ENCODE data around the gene GRB10.
"Not testable (repeated sequence)": the region's sequence is repeated elsewhere in the genome, so short reads cannot be mapped to it uniquely, and the experiment has no call there.

Gene GRB10

DNA sequence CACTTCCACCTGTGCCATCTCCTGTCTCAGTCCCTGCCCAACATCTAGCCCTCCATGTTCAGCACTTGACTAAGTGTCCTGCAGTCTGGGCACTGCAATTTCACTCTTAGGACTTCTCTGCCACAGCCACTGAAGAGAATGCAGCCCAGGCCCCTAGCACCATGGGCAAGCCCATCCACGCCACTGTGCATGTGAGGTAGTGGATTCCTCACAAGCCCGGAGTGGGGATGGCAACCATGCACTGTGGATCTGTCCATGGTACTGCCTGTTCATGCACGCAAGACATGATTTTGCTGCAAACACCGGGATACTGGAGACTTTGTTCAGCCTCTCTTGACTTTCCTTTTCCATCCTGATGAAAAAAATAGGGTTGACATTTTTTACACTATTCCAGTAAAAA lies 229.8 kb downstream of the GRB10 start:
- no peak for DNase-seq
- H3K4me3 ChIP-seq (ENCODE audit: low read depth, low read length): no peak overlapping the region
- no peak overlapping the region for H3K27ac ChIP-seq
- no peaks in the 10 kb centered on the region for H3K9me3 ChIP-seq (ENCODE audit: severe bottlenecking)
- TF ChIP-seq, protein P1, sequence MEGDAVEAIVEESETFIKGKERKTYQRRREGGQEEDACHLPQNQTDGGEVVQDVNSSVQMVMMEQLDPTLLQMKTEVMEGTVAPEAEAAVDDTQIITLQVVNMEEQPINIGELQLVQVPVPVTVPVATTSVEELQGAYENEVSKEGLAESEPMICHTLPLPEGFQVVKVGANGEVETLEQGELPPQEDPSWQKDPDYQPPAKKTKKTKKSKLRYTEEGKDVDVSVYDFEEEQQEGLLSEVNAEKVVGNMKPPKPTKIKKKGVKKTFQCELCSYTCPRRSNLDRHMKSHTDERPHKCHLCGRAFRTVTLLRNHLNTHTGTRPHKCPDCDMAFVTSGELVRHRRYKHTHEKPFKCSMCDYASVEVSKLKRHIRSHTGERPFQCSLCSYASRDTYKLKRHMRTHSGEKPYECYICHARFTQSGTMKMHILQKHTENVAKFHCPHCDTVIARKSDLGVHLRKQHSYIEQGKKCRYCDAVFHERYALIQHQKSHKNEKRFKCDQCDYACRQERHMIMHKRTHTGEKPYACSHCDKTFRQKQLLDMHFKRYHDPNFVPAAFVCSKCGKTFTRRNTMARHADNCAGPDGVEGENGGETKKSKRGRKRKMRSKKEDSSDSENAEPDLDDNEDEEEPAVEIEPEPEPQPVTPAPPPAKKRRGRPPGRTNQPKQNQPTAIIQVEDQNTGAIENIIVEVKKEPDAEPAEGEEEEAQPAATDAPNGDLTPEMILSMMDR (IDR thresholded peaks at IDR 0.05; ENCODE audit: low read depth, low read length): no peak
- no peaks in the 10 kb centered on the region for H3K36me3 ChIP-seq
- H3K27me3 ChIP-seq (ENCODE audit: insufficient read depth, low read depth, severe bottlenecking): no peaks in the 10 kb centered on the region

DNA sequence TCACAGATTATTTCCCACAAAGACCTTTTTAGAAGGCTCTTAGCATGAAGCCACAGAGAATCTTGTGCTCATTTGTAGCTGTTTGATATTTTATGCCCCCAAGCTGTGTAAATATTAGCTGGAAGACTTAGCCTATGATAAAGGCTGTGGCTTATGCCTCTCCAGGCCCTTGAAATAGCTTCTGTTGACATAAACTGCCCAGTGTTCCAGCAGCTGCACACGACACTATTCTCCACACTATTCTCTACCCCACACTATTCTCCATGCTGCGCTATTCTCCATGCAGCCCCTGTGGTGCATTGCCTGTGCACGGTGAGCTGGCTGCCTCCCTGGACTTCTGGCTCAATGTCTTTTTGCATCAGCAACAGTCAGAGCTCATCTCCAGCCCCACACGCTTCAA lies 230.6 kb downstream of the GRB10 start:
- DNase-seq: no peak

DNA sequence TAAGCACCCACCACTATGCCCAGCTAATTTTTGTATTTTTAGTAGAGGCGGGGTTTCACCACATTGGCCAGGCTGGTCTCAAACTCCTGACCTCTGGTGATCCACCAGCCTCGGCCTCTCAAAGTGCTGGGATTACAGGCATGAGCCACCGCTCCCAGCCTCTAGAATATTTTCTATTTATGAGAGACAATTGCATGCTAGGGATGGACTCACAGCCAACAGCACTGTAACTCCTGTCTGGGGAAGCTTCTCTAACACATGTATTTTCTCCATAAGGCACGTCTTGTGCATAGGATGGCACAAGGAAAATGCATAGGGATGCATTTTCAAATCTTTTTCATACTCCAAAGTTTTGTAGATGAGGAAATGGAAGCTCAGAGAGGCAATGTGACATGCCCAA lies 237.1 kb downstream of the GRB10 start:
- not testable (repeated sequence) for H3K27me3 ChIP-seq (ENCODE audit: insufficient read depth, low read depth, severe bottlenecking); H3K27ac ChIP-seq; H3K9me3 ChIP-seq (ENCODE audit: severe bottlenecking); H3K4me3 ChIP-seq (ENCODE audit: low read depth, low read length); DNase-seq; H3K36me3 ChIP-seq

More for the DNA sequence above, 230.6 kb downstream of the GRB10 start:
- Histone ChIP-seq H3K9me3 (ENCODE audit: severe bottlenecking) (no peaks in the 10 kb centered on the region), H3K4me3 (ENCODE audit: low read depth, low read length) (no peak overlapping the region), H3K27me3 (ENCODE audit: insufficient read depth, low read depth, severe bottlenecking) (no peaks in the 10 kb centered on the region), H3K27ac (no peak overlapping the region), H3K36me3 (no peaks in the 10 kb centered on the region)
- TF ChIP-seq, protein P1 (IDR thresholded peaks at IDR 0.05; ENCODE audit: low read depth, low read length): no peak

DNA sequence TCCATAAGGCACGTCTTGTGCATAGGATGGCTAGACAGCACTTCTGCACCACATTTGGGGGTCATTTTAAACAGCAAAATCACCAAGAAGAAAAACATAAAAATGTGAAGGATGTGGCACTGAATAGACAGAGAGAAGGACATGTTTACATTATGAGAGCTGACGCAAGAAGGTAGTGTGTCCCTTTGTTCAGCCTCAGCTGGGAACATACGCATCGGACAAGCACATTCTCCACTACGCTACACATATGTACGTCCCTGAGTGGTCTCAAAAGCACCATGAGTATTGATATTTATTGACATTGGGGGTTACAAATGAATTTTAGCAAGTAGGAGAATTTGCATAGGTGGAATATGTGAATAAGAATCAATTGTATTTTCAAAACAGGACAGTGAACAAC lies 237.7 kb downstream of the GRB10 start:
- Histone ChIP-seq H3K9me3 (ENCODE audit: severe bottlenecking) (no peaks in the 10 kb centered on the region), H3K4me3 (ENCODE audit: low read depth, low read length) (no peak overlapping the region), H3K27me3 (ENCODE audit: insufficient read depth, low read depth, severe bottlenecking) (no peaks in the 10 kb centered on the region), H3K27ac (no peak overlapping the region), H3K36me3 (no peaks in the 10 kb centered on the region)
- no peak for DNase-seq
- TF ChIP-seq, protein P1 (IDR thresholded peaks at IDR 0.05; ENCODE audit: low read depth, low read length): no peak

DNA sequence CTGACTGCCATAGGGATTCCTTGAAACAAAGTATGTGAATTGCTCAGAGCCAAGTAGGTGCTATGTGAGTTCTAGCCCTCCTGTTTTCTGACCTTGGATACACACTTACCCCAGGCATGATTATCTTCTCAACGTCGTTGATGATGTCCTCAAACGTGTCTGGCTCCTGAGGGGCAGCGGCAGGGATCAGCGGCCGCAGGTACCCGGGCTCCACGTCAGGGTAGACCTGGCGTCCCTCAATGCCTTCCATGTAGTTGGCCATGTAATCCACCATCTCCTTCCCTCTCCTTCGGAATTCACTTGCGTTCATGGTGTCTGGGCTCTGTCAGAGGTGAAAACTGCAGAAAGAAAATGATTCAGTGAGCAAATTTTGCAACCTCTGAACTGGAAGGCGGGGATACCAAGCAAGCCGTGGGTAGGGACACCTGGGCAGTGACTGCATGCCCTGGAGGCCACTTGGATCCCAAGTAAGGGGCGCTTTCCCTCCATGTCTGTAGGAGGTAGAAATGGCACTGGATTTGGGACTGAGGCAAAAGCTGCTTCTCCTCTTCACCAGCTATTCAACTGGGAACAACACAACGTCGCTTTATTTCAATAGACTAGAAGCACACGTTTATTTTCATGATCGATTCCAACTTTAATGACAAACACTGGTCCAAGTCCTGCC lies 238.8 kb downstream of the GRB10 start:
- DNase-seq: no peak
- no peak overlapping the region for H3K4me3 ChIP-seq (ENCODE audit: low read depth, low read length)
- H3K9me3 ChIP-seq (ENCODE audit: severe bottlenecking): no peaks in the 10 kb centered on the region
- TF ChIP-seq, protein P1 (IDR thresholded peaks at IDR 0.05; ENCODE audit: low read depth, low read length): no peak
- no peak overlapping the region for H3K27ac ChIP-seq
- no peaks in the 10 kb centered on the region for H3K36me3 ChIP-seq
- H3K27me3 ChIP-seq (ENCODE audit: insufficient read depth, low read depth, severe bottlenecking): no peaks in the 10 kb centered on the region

DNA sequence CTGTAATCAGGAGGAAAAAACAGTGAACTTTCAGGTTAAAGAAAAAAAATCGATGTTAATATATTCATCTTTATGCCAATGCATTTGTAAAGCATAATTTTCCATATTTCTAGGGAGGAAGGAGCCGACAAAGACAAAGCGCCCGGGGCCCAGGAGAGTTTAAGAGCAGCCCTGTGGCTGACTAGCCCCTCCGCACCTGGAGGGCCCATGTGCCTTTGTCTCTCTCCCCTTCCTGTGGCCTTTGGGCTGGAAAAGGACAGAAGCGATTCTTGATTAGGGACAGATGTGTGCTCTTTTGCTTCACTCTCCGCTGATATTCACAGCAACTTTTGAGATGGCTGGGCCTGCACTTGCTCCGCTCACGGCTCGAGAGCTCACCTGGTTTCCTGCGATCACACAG lies 240.6 kb downstream of the GRB10 start:
- no peak overlapping the region for H3K27ac ChIP-seq
- no peaks in the 10 kb centered on the region for H3K36me3 ChIP-seq
- no peak for DNase-seq
- no peaks in the 10 kb centered on the region for H3K9me3 ChIP-seq (ENCODE audit: severe bottlenecking)
- TF ChIP-seq, protein P1 (IDR thresholded peaks at IDR 0.05; ENCODE audit: low read depth, low read length): no peak
- H3K4me3 ChIP-seq (ENCODE audit: low read depth, low read length): no peak overlapping the region
- no peaks in the 10 kb centered on the region for H3K27me3 ChIP-seq (ENCODE audit: insufficient read depth, low read depth, severe bottlenecking)
